ENCODE measurements around the gene TMEM220. TPM values are rescaled to one million over a fixed set of nuclear protein-coding genes. Genes with fewer than 3 reads are reported as not detected.
A peak's percentile ranks its signal among the peaks of the same experiment; 100 is the strongest.

TMEM220 gene
- total RNA-seq, 1 experiment from 2014 or later, result not detected

GRCh38 chr17:10754861-10755591, 25.2 kb upstream of the TMEM220 start:
- no peak overlapping the region for H3K27ac Mint-ChIP-seq (ENCODE audit: unreplicated experiment)
- TF ChIP-seq, protein P1, sequence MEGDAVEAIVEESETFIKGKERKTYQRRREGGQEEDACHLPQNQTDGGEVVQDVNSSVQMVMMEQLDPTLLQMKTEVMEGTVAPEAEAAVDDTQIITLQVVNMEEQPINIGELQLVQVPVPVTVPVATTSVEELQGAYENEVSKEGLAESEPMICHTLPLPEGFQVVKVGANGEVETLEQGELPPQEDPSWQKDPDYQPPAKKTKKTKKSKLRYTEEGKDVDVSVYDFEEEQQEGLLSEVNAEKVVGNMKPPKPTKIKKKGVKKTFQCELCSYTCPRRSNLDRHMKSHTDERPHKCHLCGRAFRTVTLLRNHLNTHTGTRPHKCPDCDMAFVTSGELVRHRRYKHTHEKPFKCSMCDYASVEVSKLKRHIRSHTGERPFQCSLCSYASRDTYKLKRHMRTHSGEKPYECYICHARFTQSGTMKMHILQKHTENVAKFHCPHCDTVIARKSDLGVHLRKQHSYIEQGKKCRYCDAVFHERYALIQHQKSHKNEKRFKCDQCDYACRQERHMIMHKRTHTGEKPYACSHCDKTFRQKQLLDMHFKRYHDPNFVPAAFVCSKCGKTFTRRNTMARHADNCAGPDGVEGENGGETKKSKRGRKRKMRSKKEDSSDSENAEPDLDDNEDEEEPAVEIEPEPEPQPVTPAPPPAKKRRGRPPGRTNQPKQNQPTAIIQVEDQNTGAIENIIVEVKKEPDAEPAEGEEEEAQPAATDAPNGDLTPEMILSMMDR (IDR thresholded peaks at IDR 0.05; ENCODE audit: unreplicated experiment), result no peak
- DNase-seq, result no peak
- no peak overlapping the region for H3K4me3 Mint-ChIP-seq (ENCODE audit: low read depth, unreplicated experiment)
- no TSS peak for BruUV-seq (replicated peaks)
- no peaks in the 10 kb centered on the region for H3K36me3 Mint-ChIP-seq (ENCODE audit: insufficient read depth, unreplicated experiment)
- CTCF ChIA-PET, result no interaction called here
- no peaks in the 10 kb centered on the region for H3K9me3 Mint-ChIP-seq (ENCODE audit: low read depth, unreplicated experiment)
- H3K27me3 Mint-ChIP-seq (ENCODE audit: unreplicated experiment), result peaks cover 39% of the 10 kb centered on the region
- intact Hi-C loops (cut with micrococcal nuclease; ENCODE audit: unreplicated experiment), result loop anchor here (5.0 kb wide), 1 partner anchor 92 kb away; no protein-coding TSS in a partner anchor
- H3K4me1 Mint-ChIP-seq (ENCODE audit: low read depth, unreplicated experiment), result no peaks in the 10 kb centered on the region

DNA sequence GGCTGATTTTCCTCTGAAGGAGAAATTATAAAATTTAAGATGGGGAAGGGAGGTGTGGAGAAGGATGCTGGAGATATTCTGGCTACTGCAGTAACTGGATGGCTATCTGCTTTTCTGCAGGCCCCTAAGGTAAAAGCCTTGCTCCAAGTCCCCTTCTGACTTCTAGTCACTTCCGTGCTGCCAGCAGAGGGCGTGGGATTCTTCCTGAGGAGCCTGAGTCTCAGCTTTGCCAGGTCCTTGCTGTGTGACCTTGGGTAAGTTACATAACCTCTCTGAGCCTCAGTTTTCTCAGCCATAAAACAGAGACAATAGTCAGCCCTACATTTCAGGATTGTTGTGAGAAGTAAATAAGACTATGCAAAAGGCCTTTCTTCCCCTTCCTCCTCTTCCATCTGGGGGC, 24.3 kb upstream of the TMEM220 start:
- TF ChIP-seq, protein P1 (IDR thresholded peaks at IDR 0.05; ENCODE audit: unreplicated experiment), result peak; percentile 22
- no TSS peak for BruUV-seq (replicated peaks)
- no peak overlapping the region for H3K27ac Mint-ChIP-seq (ENCODE audit: unreplicated experiment)
- peaks cover 48% of the 10 kb centered on the region for H3K27me3 Mint-ChIP-seq (ENCODE audit: unreplicated experiment)
- no peaks in the 10 kb centered on the region for H3K36me3 Mint-ChIP-seq (ENCODE audit: insufficient read depth, unreplicated experiment)
- H3K4me3 Mint-ChIP-seq (ENCODE audit: low read depth, unreplicated experiment), result no peak overlapping the region
- DNase-seq, result peak; percentile 30
- CTCF ChIA-PET, result interaction anchor here (0.6 to 1.4 kb wide), 2 partner anchors 17 to 91 kb away, joined by 4 read pairs; no protein-coding TSS in a partner anchor
- intact Hi-C loops (cut with micrococcal nuclease; ENCODE audit: unreplicated experiment), result loop anchor here (5.0 kb wide), 1 partner anchor 93 kb away; no protein-coding TSS in a partner anchor
- no peaks in the 10 kb centered on the region for H3K4me1 Mint-ChIP-seq (ENCODE audit: low read depth, unreplicated experiment)
- H3K9me3 Mint-ChIP-seq (ENCODE audit: low read depth, unreplicated experiment), result no peaks in the 10 kb centered on the region

GRCh38 chr17:10752696-10753095, 22.9 kb upstream of the TMEM220 start:
- Mint-ChIP-seq H3K4me3 (ENCODE audit: low read depth, unreplicated experiment) (no peak overlapping the region), H3K27me3 (ENCODE audit: unreplicated experiment) (peaks cover 52% of the 10 kb centered on the region), H3K9me3 (ENCODE audit: low read depth, unreplicated experiment) (no peaks in the 10 kb centered on the region), H3K36me3 (ENCODE audit: insufficient read depth, unreplicated experiment) (no peaks in the 10 kb centered on the region), H3K27ac (ENCODE audit: unreplicated experiment) (no peak overlapping the region), H3K4me1 (ENCODE audit: low read depth, unreplicated experiment) (no peaks in the 10 kb centered on the region)
- DNase-seq, result no peak
- TF ChIP-seq, protein P1 (IDR thresholded peaks at IDR 0.05; ENCODE audit: unreplicated experiment), result no peak
- CTCF ChIA-PET, result no interaction called here
- intact Hi-C loops (cut with micrococcal nuclease; ENCODE audit: unreplicated experiment), result loop anchor here (5.0 kb wide), 1 partner anchor 95 kb away; no protein-coding TSS in a partner anchor
- BruUV-seq (replicated peaks), result no TSS peak

DNA sequence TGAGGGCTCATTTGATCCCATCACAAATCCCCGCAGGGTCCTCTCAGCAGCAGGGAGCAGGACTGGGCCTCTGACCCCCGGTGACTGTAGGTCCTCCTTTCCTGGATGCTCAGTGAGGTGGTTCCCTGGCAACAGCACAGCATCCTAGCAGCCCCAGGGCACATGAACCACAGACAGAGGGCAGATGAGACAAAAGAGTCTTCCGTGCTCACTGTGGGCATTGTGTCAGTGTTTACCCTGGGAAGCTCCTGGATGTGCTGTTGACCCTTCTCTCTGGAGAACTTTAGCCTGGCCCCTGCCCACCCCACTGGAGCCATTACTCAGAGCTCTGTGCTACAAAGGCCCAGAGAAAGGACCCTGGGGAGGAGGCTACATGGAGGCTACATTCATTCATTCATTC, 21.7 kb upstream of the TMEM220 start:
- CTCF ChIA-PET, result no interaction called here
- intact Hi-C loops (cut with micrococcal nuclease; ENCODE audit: unreplicated experiment), result loop anchor here (5.0 kb wide), 1 partner anchor 96 kb away; no protein-coding TSS in a partner anchor
- peaks cover 50% of the 10 kb centered on the region for H3K27me3 Mint-ChIP-seq (ENCODE audit: unreplicated experiment)

More for the DNA sequence above, 21.7 kb upstream of the TMEM220 start:
- TF ChIP-seq, protein P1 (IDR thresholded peaks at IDR 0.05; ENCODE audit: unreplicated experiment), result no peak
- DNase-seq, result no peak
- Mint-ChIP-seq H3K36me3 (ENCODE audit: insufficient read depth, unreplicated experiment) (no peaks in the 10 kb centered on the region), H3K27ac (ENCODE audit: unreplicated experiment) (no peak overlapping the region), H3K4me3 (ENCODE audit: low read depth, unreplicated experiment) (no peak overlapping the region), H3K9me3 (ENCODE audit: low read depth, unreplicated experiment) (no peaks in the 10 kb centered on the region), H3K4me1 (ENCODE audit: low read depth, unreplicated experiment) (no peaks in the 10 kb centered on the region)
- BruUV-seq (replicated peaks), result no TSS peak
